Effector memory CD4-positive, alpha-beta T cell (primary cell): Measurements from ENCODE around the gene SLC17A5.
A peak's percentile ranks its signal among the peaks of the same experiment; 100 is the strongest.

Source experiments
- DNase-seq, 3 donors: peaks; one replicate each; pipeline ENCODE4 v3.0.0-alpha.2; 2020
- H3K27ac ChIP-seq: 2 replicates; pipeline ENCODE4 v1.7.0; 2013; ENCODE audit warnings: mild to moderate bottlenecking, low read length, moderate library complexity; ENCODE audit not compliant: insufficient read depth, poor library complexity, severe bottlenecking
- H3K27me3 ChIP-seq: replicated peaks from 2 replicates; pipeline ENCODE4 v1.7.0; 2013; ENCODE audit warnings: mild to moderate bottlenecking, low read length; ENCODE audit not compliant: insufficient read depth, control insufficient read depth, poor library complexity, severe bottlenecking
- H3K36me3 ChIP-seq: 2 replicates; pipeline ENCODE4 v1.7.0; 2013; ENCODE audit warnings: mild to moderate bottlenecking, low read length, moderate library complexity; ENCODE audit not compliant: control insufficient read depth, insufficient read depth
- H3K4me1 ChIP-seq: 2 replicates; pipeline ENCODE4 v1.7.0; 2013; ENCODE audit warnings: low read length, mild to moderate bottlenecking; ENCODE audit not compliant: control insufficient read depth, insufficient read depth, poor library complexity, severe bottlenecking
- H3K4me3 ChIP-seq: 2 replicates; pipeline ENCODE4 v1.7.0; 2013; ENCODE audit warnings: low read length, low read depth, mild to moderate bottlenecking; ENCODE audit not compliant: insufficient read depth, poor library complexity, severe bottlenecking
- H3K9me3 ChIP-seq: 2 replicates; pipeline ENCODE4 v1.7.0; 2013; ENCODE audit warnings: mild to moderate bottlenecking, low read length, moderate library complexity; ENCODE audit not compliant: control insufficient read depth

SLC17A5 gene

DNA sequence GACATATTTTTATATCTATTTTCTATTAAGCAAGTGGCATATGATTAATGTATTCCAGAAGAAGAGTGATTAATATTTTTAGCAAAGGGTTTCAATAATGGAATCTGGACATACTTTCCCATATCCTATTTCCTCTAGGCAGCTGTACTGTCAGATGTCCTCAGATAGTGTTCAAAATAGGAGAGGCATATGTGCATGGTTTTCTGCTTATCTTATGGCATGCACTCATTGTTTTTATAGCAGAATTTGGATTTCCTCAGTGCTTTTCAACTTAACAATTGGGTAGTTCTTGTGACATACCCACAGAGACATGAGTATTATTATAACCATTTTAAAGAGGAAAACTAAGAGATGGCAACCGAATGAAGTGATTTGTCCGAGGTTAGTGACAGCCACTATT is 12.6 kb upstream of the SLC17A5 start:
- Histone ChIP-seq H3K36me3 (no peaks in the 10 kb centered on the region), H3K9me3 (no peaks in the 10 kb centered on the region), H3K4me1 (no peaks in the 10 kb centered on the region), H3K27me3 (peaks cover 4% of the 10 kb centered on the region), H3K4me3 (no peak overlapping the region), H3K27ac (no peak overlapping the region)
- no peak for DNase-seq

DNA sequence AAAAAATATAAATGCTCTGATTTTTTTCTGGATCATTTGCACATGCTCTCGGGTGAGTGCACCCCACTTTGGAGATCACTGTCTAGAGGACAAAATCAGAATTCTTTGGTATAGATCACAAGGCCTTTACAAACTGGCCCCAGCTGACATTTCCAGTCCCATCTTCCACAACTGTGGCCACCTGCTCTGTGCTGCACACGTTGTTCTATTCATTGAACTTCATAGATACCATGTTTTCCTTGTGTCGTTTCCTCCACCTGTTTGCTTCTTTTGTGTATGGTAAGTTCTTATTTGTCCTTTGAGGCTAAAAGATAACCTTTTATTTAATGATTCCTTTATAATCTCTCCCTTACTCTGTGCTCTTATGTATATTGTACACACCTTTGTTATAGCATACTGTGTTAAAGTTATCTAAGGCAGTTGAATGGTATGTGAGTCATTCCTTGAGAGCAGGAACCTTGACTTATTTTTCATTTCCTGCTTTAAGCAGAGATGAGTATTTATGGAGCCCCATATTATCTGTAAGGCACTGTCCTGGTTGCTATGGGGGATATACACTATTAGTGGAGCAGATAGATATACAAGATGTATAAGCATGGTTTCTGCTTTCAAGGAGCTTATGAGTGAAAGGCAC is 12.0 kb upstream of the SLC17A5 start:
- H3K4me1 ChIP-seq, result no peaks in the 10 kb centered on the region
- H3K27ac ChIP-seq, result no peak overlapping the region
- DNase-seq, result no peak
- peaks cover 4% of the 10 kb centered on the region for H3K27me3 ChIP-seq
- no peaks in the 10 kb centered on the region for H3K36me3 ChIP-seq
- H3K9me3 ChIP-seq, result no peaks in the 10 kb centered on the region
- no peak overlapping the region for H3K4me3 ChIP-seq

DNA sequence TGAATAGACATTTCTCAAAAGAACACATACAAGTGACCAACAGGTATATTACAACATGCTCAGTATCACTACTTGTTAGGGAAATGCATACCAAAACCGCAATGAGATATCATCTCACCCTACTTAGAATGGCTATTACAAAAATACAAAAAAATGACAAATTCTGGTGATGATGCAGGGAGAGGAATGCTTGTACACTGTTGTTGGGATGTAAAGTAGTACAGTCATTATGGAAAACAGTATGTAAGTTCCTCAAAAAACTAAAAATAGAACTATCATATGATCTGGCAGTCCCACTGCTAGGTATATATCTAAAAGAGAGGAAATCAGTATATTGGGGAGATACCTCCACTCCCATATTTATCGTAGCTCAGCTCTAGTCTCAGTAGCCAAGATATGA is 10.9 kb upstream of the SLC17A5 start:
- no peaks in the 10 kb centered on the region for H3K9me3 ChIP-seq
- no peak for DNase-seq
- no peak overlapping the region for H3K4me3 ChIP-seq
- H3K36me3 ChIP-seq, result no peaks in the 10 kb centered on the region
- peaks cover 4% of the 10 kb centered on the region for H3K27me3 ChIP-seq
- H3K4me1 ChIP-seq, result no peaks in the 10 kb centered on the region
- no peak overlapping the region for H3K27ac ChIP-seq

DNA sequence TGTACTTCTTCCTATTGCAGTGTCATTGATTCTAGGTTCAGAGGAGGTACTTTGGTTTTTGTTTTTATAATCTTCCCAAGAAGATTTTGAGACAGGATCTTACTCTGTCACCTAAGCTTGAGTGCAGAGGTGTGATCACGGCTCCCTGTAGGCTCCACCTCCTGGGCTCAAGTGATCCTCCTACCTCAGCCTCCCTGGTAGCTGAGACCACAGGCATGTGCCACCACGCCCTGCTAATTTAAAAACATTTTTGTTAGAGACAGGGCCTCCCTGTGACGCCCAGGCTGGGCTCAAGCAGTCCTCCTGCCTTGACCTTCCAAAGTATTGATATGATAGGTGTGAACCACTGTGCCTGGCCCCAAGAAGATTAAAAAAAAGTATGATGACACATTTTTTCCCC is 3.4 kb upstream of the SLC17A5 start:
- H3K27ac ChIP-seq, result no peak overlapping the region
- no peaks in the 10 kb centered on the region for H3K9me3 ChIP-seq

DNA sequence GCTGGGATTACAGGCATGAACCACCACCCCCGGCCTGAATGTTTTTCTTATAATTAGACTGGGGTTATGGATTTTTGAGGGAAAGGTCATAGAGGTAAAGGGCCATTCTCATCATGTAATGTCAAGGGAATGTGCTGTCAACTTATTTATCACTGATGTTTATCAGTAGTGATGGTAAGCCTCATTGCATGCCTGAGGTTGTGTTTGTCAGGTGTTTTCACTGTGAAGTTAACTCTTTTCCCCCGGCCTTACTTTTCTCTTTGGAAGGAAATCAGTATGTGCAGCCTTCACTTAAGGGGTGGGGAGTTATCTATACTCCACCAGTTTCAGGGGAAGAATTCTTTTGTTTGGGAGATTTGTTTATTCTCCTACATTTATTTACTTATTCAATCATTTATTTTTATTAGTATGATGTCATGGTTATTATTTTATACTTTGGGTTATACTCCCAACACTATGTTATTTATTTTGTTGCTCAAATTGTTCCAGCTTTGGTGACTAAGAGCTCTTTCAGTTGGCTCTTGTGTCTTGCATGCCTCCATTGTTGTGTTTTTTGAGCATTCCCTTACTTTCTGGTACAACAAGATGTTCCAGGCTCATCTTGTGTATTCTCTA is 2.8 kb upstream of the SLC17A5 start:
- Histone ChIP-seq H3K36me3 (peaks cover 3% of the 10 kb centered on the region), H3K27me3 (no peaks in the 10 kb centered on the region), H3K27ac (no peak overlapping the region), H3K9me3 (no peaks in the 10 kb centered on the region), H3K4me1 (peaks cover 10% of the 10 kb centered on the region), H3K4me3 (no peak overlapping the region)
- DNase-seq, result no peak

More for the DNA sequence above, 3.4 kb upstream of the SLC17A5 start:
- H3K36me3 ChIP-seq, result peaks cover 3% of the 10 kb centered on the region
- peaks cover 6% of the 10 kb centered on the region for H3K4me1 ChIP-seq
- no peak overlapping the region for H3K4me3 ChIP-seq
- no peak for DNase-seq
- H3K27me3 ChIP-seq, result no peaks in the 10 kb centered on the region

DNA sequence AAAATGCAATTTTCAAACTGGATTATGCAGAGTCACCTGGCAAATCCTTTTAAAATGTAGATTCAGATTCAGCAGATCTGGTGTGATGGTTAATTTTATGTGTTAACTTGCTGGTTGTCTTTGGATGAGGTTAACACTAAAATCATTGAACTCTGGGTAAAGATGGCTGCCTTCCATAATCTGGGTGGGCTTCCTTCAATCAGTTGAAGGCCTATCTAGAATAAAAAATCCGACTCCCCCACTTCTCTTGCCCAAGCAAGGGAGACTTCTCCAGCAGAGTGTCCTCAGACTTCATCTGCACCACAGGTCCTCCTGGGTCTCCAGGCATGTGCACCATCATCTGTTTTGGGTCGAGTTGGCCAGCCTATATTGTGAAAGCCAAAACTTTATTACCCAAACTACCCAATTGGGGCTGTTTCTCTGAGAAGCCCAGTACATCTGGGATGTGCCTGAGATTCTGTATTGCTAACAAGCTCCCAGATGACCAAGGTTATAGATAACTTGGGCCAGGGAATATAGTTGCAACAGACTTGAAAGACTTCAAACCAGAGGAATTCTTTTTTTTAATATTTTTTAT is 1.6 kb upstream of the SLC17A5 start:
- no peaks in the 10 kb centered on the region for H3K27me3 ChIP-seq
- DNase-seq, result no peak
- peak overlapping the region; percentile 100 for H3K4me3 ChIP-seq
- H3K9me3 ChIP-seq, result no peaks in the 10 kb centered on the region
- no peak overlapping the region for H3K27ac ChIP-seq
- H3K36me3 ChIP-seq, result peaks cover 3% of the 10 kb centered on the region
- peaks cover 10% of the 10 kb centered on the region for H3K4me1 ChIP-seq

DNA sequence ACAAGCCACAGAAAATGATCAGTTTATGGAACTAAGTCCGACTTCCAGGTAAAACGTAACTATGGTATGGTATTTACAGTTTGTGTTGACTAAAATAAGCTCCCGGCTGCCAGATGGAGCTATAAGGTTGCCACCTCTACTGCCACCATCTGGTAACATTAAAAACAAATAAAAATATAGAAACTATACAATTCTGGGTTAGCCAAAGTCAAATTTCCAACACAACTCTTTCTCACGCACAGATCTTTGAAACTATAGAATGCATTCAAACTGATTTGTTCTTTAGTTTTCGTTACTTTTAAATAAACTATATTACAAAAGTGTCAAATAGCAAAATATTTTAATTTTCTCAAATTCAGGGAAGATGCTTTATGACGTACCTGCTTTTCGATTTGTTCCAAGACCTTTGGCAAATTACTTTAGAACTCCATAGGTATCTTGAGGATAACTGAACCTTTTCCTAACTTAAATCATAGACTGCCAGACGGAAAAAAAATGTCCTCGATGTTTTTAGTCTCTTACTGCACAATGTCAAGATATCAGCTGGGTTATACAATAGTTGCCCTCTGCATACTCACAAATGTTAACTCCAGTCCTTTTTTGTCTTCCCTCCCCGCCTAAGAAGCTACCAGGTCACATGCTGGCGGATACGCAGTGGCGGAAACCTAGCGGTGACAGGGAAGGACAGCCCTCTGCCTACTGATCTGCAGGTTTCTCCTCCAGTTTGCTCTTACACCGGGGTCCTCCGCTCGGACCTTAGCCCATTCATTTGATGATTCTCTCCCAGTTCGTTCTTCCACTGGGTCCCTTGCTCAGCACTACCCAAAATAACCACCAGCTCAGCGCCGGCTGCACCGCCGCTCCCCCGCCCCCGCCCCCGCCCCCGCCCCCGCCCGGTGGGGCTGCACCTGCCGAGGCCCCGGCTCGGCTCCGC is 888 bp downstream of the SLC17A5 start:
- Histone ChIP-seq H3K27ac (peak overlapping the region; percentile 99), H3K27me3 (no peaks in the 10 kb centered on the region), H3K4me3 (peak overlapping the region; percentile 100), H3K9me3 (no peaks in the 10 kb centered on the region), H3K36me3 (peaks cover 8% of the 10 kb centered on the region), H3K4me1 (peaks cover 10% of the 10 kb centered on the region)
- DNase-seq, result peak; percentile 50 to 61 (median 59)

DNA sequence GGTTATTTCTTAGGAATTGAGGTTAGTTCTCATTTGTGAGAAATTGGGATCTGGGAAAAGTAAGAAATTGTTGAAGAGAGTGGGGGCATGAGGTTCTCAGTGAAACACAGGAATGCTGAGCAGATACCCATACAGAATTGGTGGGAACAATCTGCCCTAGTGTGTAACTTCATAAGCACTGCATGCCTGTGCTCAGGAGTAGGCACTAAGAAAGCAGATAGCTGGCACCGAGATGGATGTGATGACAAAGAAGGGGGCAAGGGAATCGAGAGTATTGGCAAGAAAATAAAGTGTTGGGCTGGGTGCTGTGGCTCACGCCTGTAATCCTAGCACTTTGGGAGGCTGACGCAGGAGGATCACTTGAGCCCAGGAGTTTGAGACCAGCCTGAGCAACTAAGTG is 4.0 kb downstream of the SLC17A5 start:
- peaks cover 8% of the 10 kb centered on the region for H3K36me3 ChIP-seq
- H3K4me3 ChIP-seq, result no peak overlapping the region
- no peaks in the 10 kb centered on the region for H3K9me3 ChIP-seq
- H3K27me3 ChIP-seq, result no peaks in the 10 kb centered on the region
- DNase-seq, result no peak
- no peak overlapping the region for H3K27ac ChIP-seq
- peaks cover 4% of the 10 kb centered on the region for H3K4me1 ChIP-seq

DNA sequence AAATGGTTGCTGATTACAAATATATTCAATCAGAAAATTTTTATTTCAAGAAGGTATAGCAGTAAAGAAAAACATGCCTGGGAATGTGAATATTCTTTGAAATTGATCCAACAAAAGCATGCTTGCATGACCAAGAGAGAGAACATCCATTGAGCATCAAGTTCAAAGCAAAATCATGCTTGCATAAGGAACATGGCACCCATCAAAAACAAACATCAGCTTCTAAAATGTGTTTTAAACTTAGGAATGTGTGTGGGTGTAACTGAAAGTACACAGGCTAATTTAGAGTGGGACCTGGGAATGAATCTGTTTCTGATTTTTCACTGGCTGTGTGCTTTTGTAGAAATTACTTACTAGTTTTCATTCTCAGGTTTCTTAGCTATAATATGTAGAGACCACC is 5.6 kb downstream of the SLC17A5 start:
- Histone ChIP-seq H3K27ac (no peak overlapping the region), H3K36me3 (peaks cover 5% of the 10 kb centered on the region), H3K4me3 (no peak overlapping the region), H3K4me1 (peaks cover 4% of the 10 kb centered on the region), H3K27me3 (no peaks in the 10 kb centered on the region), H3K9me3 (no peaks in the 10 kb centered on the region)
- DNase-seq, result no peak
